ENCODE results near the gene SACM1L. TPM values are rescaled to one million over a fixed set of nuclear protein-coding genes. Genes with fewer than 3 reads are reported as not detected.

The SACM1L gene
- total and polyA plus RNA-seq, 2 of the 13 experiments (the other 11 are each of a cell fraction or from before 2014, with no cell fraction given), result 15.1 to 27.8 TPM

- BruUV-seq (replicated peaks), result no TSS peak
Observed at GRCh38 chr3:45777111-45777745, 88.0 kb downstream of the SACM1L start.

DNA sequence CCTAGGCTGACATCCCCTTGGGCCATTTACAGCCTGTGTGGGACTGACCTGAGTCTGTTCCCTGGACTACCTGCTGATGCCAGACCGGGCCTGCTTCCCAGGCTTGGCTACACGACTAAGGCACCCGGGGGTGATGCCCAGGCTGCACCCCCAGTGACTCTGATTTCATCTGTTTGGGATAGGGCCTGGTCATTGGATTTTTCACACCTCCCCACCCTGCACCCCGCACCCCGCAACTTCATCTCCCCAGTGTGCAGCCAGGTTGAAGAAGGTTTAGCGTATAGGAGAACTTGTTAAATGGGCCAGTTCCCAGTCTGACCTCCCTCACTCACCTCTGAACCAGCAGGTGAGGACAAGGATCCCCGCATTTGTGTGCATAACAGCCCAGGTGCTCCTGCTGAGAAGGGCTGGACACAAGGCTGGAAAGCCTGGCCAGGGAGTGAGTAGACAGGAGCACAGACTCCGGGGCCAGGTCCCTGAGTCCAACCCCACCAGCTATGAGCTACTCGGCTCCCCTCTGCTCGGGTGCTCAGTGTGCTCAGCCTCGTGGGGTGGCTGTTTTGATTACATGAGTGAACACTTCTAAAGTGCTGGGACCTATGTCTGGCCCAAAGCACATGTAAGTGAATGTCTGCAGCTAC lies 88.7 kb downstream of the SACM1L start:
- DNase-seq (ENCODE audit: low spot score), result no peak
- intact Hi-C loops (cut with micrococcal nuclease; ENCODE audit: unreplicated experiment), result no loop called here
- no peak for TF ChIP-seq LCORL (IDR thresholded peaks at IDR 0.05)
- TF ChIP-seq LCORL (CRISPR knock-in tag; IDR thresholded peaks at IDR 0.05), result no peak
- no peak for TF ChIP-seq ZNF790 (CRISPR knock-in tag; IDR thresholded peaks at IDR 0.05; ENCODE audit: borderline replicate concordance)
- TF ChIP-seq RBAK (CRISPR knock-in tag; IDR thresholded peaks at IDR 0.05), result no peak
- no peak for TF ChIP-seq ZNF563 (CRISPR knock-in tag; IDR thresholded peaks at IDR 0.05)
- TF ChIP-seq, protein P1, sequence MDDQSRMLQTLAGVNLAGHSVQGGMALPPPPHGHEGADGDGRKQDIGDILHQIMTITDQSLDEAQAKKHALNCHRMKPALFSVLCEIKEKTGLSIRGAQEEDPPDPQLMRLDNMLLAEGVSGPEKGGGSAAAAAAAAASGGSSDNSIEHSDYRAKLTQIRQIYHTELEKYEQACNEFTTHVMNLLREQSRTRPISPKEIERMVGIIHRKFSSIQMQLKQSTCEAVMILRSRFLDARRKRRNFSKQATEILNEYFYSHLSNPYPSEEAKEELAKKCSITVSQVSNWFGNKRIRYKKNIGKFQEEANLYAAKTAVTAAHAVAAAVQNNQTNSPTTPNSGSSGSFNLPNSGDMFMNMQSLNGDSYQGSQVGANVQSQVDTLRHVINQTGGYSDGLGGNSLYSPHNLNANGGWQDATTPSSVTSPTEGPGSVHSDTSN (CRISPR knock-in tag; IDR thresholded peaks at IDR 0.05; ENCODE audit: borderline replicate concordance), result no peak
- no peak for TF ChIP-seq CC2D1A (CRISPR knock-in tag; IDR thresholded peaks at IDR 0.05)
- no peak for TF ChIP-seq TP53 (CRISPR knock-in tag; conservative IDR thresholded peaks at IDR 0.05)
- no peak for TF ChIP-seq ZNF17 (CRISPR knock-in tag; IDR thresholded peaks at IDR 0.05)
- TF ChIP-seq AKAP8 (CRISPR knock-in tag; IDR thresholded peaks at IDR 0.05), result no peak
- TF ChIP-seq ZNF10 (CRISPR knock-in tag; IDR thresholded peaks at IDR 0.05; ENCODE audit: borderline replicate concordance, low read depth), result no peak
- no peak for TF ChIP-seq ZNF382 (CRISPR knock-in tag; IDR thresholded peaks at IDR 0.05; ENCODE audit: borderline replicate concordance)

More at GRCh38 chr3:45777111-45777745, 88.0 kb downstream of the SACM1L start:
- Histone ChIP-seq H3K36me3 (replicated peaks in 1 of 2; ENCODE audit: control insufficient read depth in 1 of 2, insufficient read depth in 2 of 2, low read length in 2 of 2) (no peaks in the 10 kb centered on the region), H3K4me2 (ENCODE audit: low read depth, low read length) (no peak overlapping the region), H3K4me3 (replicated peaks in 1 of 3; ENCODE audit: insufficient read depth in 1 of 3, low read depth in 2 of 3, low read length in 3 of 3) (no peak overlapping the region), H4K20me1 (ENCODE audit: insufficient read depth, low read length) (no peaks in the 10 kb centered on the region), H3K79me2 (ENCODE audit: insufficient read depth, low read length) (no peaks in the 10 kb centered on the region), H3K27ac (ENCODE audit: extremely low read length, insufficient read depth, low read length) (no peak overlapping the region), H3K27me3 (ENCODE audit: control insufficient read depth in 1 of 2, insufficient read depth in 2 of 2, low read length in 2 of 2) (peaks cover 0 to 58% of the 10 kb centered on the region in 2 experiments; a peak in 4 of 5 replicates), H3K9me3 (ENCODE audit: low read length) (no peaks in the 10 kb centered on the region), H3K9ac (ENCODE audit: insufficient read depth, low read depth, low read length) (no peak overlapping the region), H2AFZ (ENCODE audit: low read length) (no peak overlapping the region), H3K4me1 (ENCODE audit: insufficient read depth, low read length) (no peaks in the 10 kb centered on the region)
- ChIA-PET CTCF (ENCODE audit: low intra/inter-chr PET ratio, low total read pairs) (no interaction called here), POLR2A (no interaction called here)
- intact Hi-C loops (cut with micrococcal nuclease; ENCODE audit: unreplicated experiment) (no loop called here), in situ Hi-C loops (cut with HindIII; ENCODE audit: extremely low pct_ligation_motif_present, low pct_unique_long_range_greater_than_20kb) (no loop called here)
- no peak for DNase-seq (ENCODE audit: low spot score)
- WGBS (ENCODE audit: low lambda C conversion rate), result 26% methylated on average over 4 of the region's 8 CpGs
- no peak for TF ChIP-seq ZNF562 (CRISPR knock-in tag; IDR thresholded peaks at IDR 0.05; ENCODE audit: borderline replicate concordance)
- no peak for TF ChIP-seq NCOA2 (CRISPR knock-in tag; IDR thresholded peaks at IDR 0.05)
- TF ChIP-seq ZNF451 (CRISPR knock-in tag; IDR thresholded peaks at IDR 0.05), result no peak
- no peak for TF ChIP-seq ZNF350 (CRISPR knock-in tag; IDR thresholded peaks at IDR 0.05; ENCODE audit: borderline replicate concordance, low read depth)
- TF ChIP-seq, protein P2, sequence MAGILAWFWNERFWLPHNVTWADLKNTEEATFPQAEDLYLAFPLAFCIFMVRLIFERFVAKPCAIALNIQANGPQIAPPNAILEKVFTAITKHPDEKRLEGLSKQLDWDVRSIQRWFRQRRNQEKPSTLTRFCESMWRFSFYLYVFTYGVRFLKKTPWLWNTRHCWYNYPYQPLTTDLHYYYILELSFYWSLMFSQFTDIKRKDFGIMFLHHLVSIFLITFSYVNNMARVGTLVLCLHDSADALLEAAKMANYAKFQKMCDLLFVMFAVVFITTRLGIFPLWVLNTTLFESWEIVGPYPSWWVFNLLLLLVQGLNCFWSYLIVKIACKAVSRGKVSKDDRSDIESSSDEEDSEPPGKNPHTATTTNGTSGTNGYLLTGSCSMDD (CRISPR knock-in tag; IDR thresholded peaks at IDR 0.05), result no peak
- TF ChIP-seq, protein P3, sequence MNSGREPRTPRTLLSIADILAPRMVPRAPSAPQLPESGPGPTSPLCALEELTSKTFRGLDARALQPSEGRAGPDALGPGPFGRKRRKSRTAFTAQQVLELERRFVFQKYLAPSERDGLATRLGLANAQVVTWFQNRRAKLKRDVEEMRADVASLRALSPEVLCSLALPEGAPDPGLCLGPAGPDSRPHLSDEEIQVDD (CRISPR knock-in tag; IDR thresholded peaks at IDR 0.05; ENCODE audit: borderline replicate concordance), result no peak
- peak; percentile 27; the same call in 2 of the 3 replicates for ATAC-seq
- no peak for FAIRE-seq

More for the DNA sequence above, 88.7 kb downstream of the SACM1L start:
- H4K20me1 ChIP-seq (ENCODE audit: insufficient read depth, low read length), result no peaks in the 10 kb centered on the region
- in situ Hi-C loops (cut with HindIII; ENCODE audit: extremely low pct_ligation_motif_present, low pct_unique_long_range_greater_than_20kb), result no loop called here
- BruUV-seq (replicated peaks), result no TSS peak
- FAIRE-seq, result no peak
- ChIA-PET CTCF (ENCODE audit: low intra/inter-chr PET ratio, low total read pairs) (no interaction called here), POLR2A (no interaction called here)
- WGBS (ENCODE audit: low lambda C conversion rate), result 76% methylated on average over 3 of the region's 11 CpGs
- no peak for ATAC-seq
- H3K79me2 ChIP-seq (ENCODE audit: insufficient read depth, low read length), result no peaks in the 10 kb centered on the region
- H3K9me3 ChIP-seq (ENCODE audit: low read length), result no peaks in the 10 kb centered on the region
- H3K27me3 ChIP-seq (ENCODE audit: control insufficient read depth in 1 of 2, insufficient read depth in 2 of 2, low read length in 2 of 2), result peaks cover 0 to 53% of the 10 kb centered on the region in 2 experiments; a peak in 4 of 5 replicates
- no peak overlapping the region for H3K4me2 ChIP-seq (ENCODE audit: low read depth, low read length)
- no peak overlapping the region for H2AFZ ChIP-seq (ENCODE audit: low read length)
- no peaks in the 10 kb centered on the region for H3K4me1 ChIP-seq (ENCODE audit: insufficient read depth, low read length)
- H3K4me3 ChIP-seq (replicated peaks in 1 of 3; ENCODE audit: insufficient read depth in 1 of 3, low read depth in 2 of 3, low read length in 3 of 3), result no peak overlapping the region
- no peak overlapping the region for H3K27ac ChIP-seq (ENCODE audit: extremely low read length, insufficient read depth, low read length)
- H3K36me3 ChIP-seq (replicated peaks in 1 of 2; ENCODE audit: control insufficient read depth in 1 of 2, insufficient read depth in 2 of 2, low read length in 2 of 2), result no peaks in the 10 kb centered on the region
- no peak overlapping the region for H3K9ac ChIP-seq (ENCODE audit: insufficient read depth, low read depth, low read length)
